Upper lobe of left lung (tissue), 4 donors: ENCODE measurements around the gene SH2B3.

Experiments
- CTCF ChIP-seq, 6 experiments: fragments of 450-650 bp in 4 of 6; fragments of 200-600 bp in 2 of 6; sonication (generic) in 2 of 6; IDR thresholded peaks; one replicate each; pipeline ENCODE4 v1.5.1; 2016 to 2019; ENCODE audit warnings: antibody characterized with exemption in 6 of 6
- EP300 ChIP-seq, 4 donors: sonication (generic); formaldehyde crosslinking; IDR thresholded peaks; one replicate each; pipeline ENCODE4 v1.5.1; 2017; ENCODE audit warnings: antibody characterized with exemption in 4 of 4, control low read depth in 2 of 4

- TF ChIP-seq CTCF (IDR thresholded peaks at IDR 0.05) (no peak), EP300 (IDR thresholded peaks at IDR 0.05) (no peak)
These were observed 16.1 kb upstream of the SH2B3 start for GRCh38 chr12:111389635-111390034.
